HG03432 (cell line): Measurements from ENCODE around the gene LIMS1.
A peak's percentile ranks its signal among the peaks of the same experiment; 100 is the strongest.
"Not testable (repeated sequence)": the region's sequence is repeated elsewhere in the genome, so short reads cannot be mapped to it uniquely, and the experiment has no call there.

Experiments
- ATAC-seq: cut with Tn5 transposase; IDR thresholded peaks from one replicate; pipeline ENCODE4 v1.9.1; 2021; ENCODE audit warnings: mild to moderate bottlenecking, moderate library complexity; ENCODE audit not compliant: unreplicated experiment

The LIMS1 gene

GRCh38 chr2:108585436-108585835 is 51.2 kb downstream of the LIMS1 start:
- no peak for ATAC-seq

- ATAC-seq = no peak
Measured at GRCh38 chr2:108586116-108586515, 51.8 kb downstream of the LIMS1 start.

- no peak for ATAC-seq
Measured at GRCh38 chr2:108586631-108587030, 52.4 kb downstream of the LIMS1 start.

- no peak for ATAC-seq
Measured at GRCh38 chr2:108587621-108588020, 53.4 kb downstream of the LIMS1 start.

GRCh38 chr2:108588070-108588668 is 53.9 kb downstream of the LIMS1 start:
- ATAC-seq = peak; percentile 27

- no peak for ATAC-seq
Measured at GRCh38 chr2:108589372-108589771, 55.1 kb downstream of the LIMS1 start.

GRCh38 chr2:108589781-108590180 is 55.5 kb downstream of the LIMS1 start:
- ATAC-seq = no peak

GRCh38 chr2:108591163-108591562 is 56.9 kb downstream of the LIMS1 start:
- peak; percentile 65 for ATAC-seq

GRCh38 chr2:108593547-108594098 is 59.4 kb downstream of the LIMS1 start:
- no peak for ATAC-seq

GRCh38 chr2:108594132-108594981 is 60.1 kb downstream of the LIMS1 start:
- peak; percentile 88 for ATAC-seq

- peak; percentile 53 for ATAC-seq
Measured at GRCh38 chr2:108594982-108595464, 60.8 kb downstream of the LIMS1 start.

GRCh38 chr2:108595771-108596170 is 61.5 kb downstream of the LIMS1 start:
- ATAC-seq = not testable (repeated sequence)

GRCh38 chr2:108597105-108597744 is 63.0 kb downstream of the LIMS1 start:
- ATAC-seq = not testable (repeated sequence)

- not testable (repeated sequence) for ATAC-seq
Measured at GRCh38 chr2:108601199-108601598, 66.9 kb downstream of the LIMS1 start.

- ATAC-seq = no peak
Measured at GRCh38 chr2:108602422-108602821, 68.2 kb downstream of the LIMS1 start.

GRCh38 chr2:108604196-108604595 is 69.9 kb downstream of the LIMS1 start:
- no peak for ATAC-seq

GRCh38 chr2:108605947-108606346 is 71.7 kb downstream of the LIMS1 start:
- peak; percentile 71 for ATAC-seq

- ATAC-seq = no peak
Measured at GRCh38 chr2:108607706-108608301, 73.5 kb downstream of the LIMS1 start.

- ATAC-seq = no peak
Measured at GRCh38 chr2:108611021-108611420, 76.8 kb downstream of the LIMS1 start.

- ATAC-seq = peak; percentile 80
Measured at GRCh38 chr2:108612153-108612513, 77.9 kb downstream of the LIMS1 start.
